ENCODE results near the gene DTX1. TPM values are rescaled to one million over a fixed set of nuclear protein-coding genes. Genes with fewer than 3 reads are reported as not detected.

Gene DTX1
- total and polyA plus RNA-seq, 3 donors from 2014 or later: 15.0 to 26.9 (median 22.8) TPM

- Histone ChIP-seq H3K27me3 (no peaks in the 10 kb centered on the region), H3K4me3 (no peak overlapping the region), H3K36me3 (ENCODE audit: low read depth, missing control alignments) (no peaks in the 10 kb centered on the region), H3K9me3 (no peaks in the 10 kb centered on the region), H3K27ac (no peak overlapping the region), H3K4me1 (no peaks in the 10 kb centered on the region)
- 80 to 87% methylated on average over 5 of the region's 5 CpGs for WGBS, 2 donors
- intact Hi-C loops (cut with DNase I; ENCODE audit: low total_unique reads): no loop called here
- no peak for DNase-seq
- no peak for TF ChIP-seq POLR2A (IDR thresholded peaks at IDR 0.05)
- no peak for TF ChIP-seq CTCF (IDR thresholded peaks at IDR 0.05)
These were observed 39.7 kb upstream of the DTX1 start for GRCh38 chr12:113016796-113017195.

GRCh38 chr12:113019025-113019424 is 37.5 kb upstream of the DTX1 start:
- 56 to 62% methylated on average over 4 of the region's 4 CpGs for WGBS, 2 donors

GRCh38 chr12:113021500-113021899 is 35.0 kb upstream of the DTX1 start:
- TF ChIP-seq POLR2A (IDR thresholded peaks at IDR 0.05) (no peak), CTCF (IDR thresholded peaks at IDR 0.05) (no peak)
- no peak for DNase-seq
- H3K27me3 ChIP-seq: no peaks in the 10 kb centered on the region
- no peak overlapping the region for H3K4me3 ChIP-seq
- no peaks in the 10 kb centered on the region for H3K9me3 ChIP-seq
- H3K36me3 ChIP-seq (ENCODE audit: low read depth, missing control alignments): no peaks in the 10 kb centered on the region
- WGBS, 2 donors: 70 to 89% methylated on average over 1 of the region's 1 CpG
- no peak overlapping the region for H3K27ac ChIP-seq
- no peaks in the 10 kb centered on the region for H3K4me1 ChIP-seq
- intact Hi-C loops (cut with DNase I; ENCODE audit: low total_unique reads): no loop called here

More at GRCh38 chr12:113019025-113019424, 37.5 kb upstream of the DTX1 start:
- Histone ChIP-seq H3K27ac (no peak overlapping the region), H3K4me3 (no peak overlapping the region), H3K27me3 (no peaks in the 10 kb centered on the region), H3K36me3 (ENCODE audit: low read depth, missing control alignments) (no peaks in the 10 kb centered on the region), H3K9me3 (no peaks in the 10 kb centered on the region), H3K4me1 (no peaks in the 10 kb centered on the region)
- TF ChIP-seq POLR2A (IDR thresholded peaks at IDR 0.05) (no peak), CTCF (IDR thresholded peaks at IDR 0.05) (no peak)
- no peak for DNase-seq
- intact Hi-C loops (cut with DNase I; ENCODE audit: low total_unique reads): no loop called here

- DNase-seq: no peak
- intact Hi-C loops (cut with DNase I; ENCODE audit: low total_unique reads): no loop called here
- no peak for TF ChIP-seq POLR2A (IDR thresholded peaks at IDR 0.05)
- no peak for TF ChIP-seq CTCF (IDR thresholded peaks at IDR 0.05)
- Histone ChIP-seq H3K27ac (no peak overlapping the region), H3K36me3 (ENCODE audit: low read depth, missing control alignments) (no peaks in the 10 kb centered on the region), H3K4me3 (no peak overlapping the region), H3K9me3 (no peaks in the 10 kb centered on the region), H3K27me3 (no peaks in the 10 kb centered on the region), H3K4me1 (no peaks in the 10 kb centered on the region)
- WGBS, 2 donors: 90 to 94% methylated on average over 3 of the region's 3 CpGs
These were observed 33.8 kb upstream of the DTX1 start for GRCh38 chr12:113022563-113023297.

GRCh38 chr12:113027726-113028125 is 28.8 kb upstream of the DTX1 start:
- Histone ChIP-seq H3K4me1 (peaks cover 4% of the 10 kb centered on the region), H3K4me3 (no peak overlapping the region), H3K27ac (no peak overlapping the region), H3K9me3 (no peaks in the 10 kb centered on the region), H3K27me3 (no peaks in the 10 kb centered on the region), H3K36me3 (ENCODE audit: low read depth, missing control alignments) (no peaks in the 10 kb centered on the region)
- WGBS, 2 donors: 63 to 89% methylated on average over 4 of the region's 4 CpGs
- intact Hi-C loops (cut with DNase I; ENCODE audit: low total_unique reads): no loop called here
- no peak for DNase-seq
- no peak for TF ChIP-seq POLR2A (IDR thresholded peaks at IDR 0.05)
- no peak for TF ChIP-seq CTCF (IDR thresholded peaks at IDR 0.05)
